ENCODE data around the gene LANCL2.
"Not testable (repeated sequence)": the region's sequence is repeated elsewhere in the genome, so short reads cannot be mapped to it uniquely, and the experiment has no call there.

Gene LANCL2

GRCh38 chr7:55361560-55361959 is 3.6 kb upstream of the LANCL2 start:
- no peak for DNase-seq (ENCODE audit: low spot score)

DNA sequence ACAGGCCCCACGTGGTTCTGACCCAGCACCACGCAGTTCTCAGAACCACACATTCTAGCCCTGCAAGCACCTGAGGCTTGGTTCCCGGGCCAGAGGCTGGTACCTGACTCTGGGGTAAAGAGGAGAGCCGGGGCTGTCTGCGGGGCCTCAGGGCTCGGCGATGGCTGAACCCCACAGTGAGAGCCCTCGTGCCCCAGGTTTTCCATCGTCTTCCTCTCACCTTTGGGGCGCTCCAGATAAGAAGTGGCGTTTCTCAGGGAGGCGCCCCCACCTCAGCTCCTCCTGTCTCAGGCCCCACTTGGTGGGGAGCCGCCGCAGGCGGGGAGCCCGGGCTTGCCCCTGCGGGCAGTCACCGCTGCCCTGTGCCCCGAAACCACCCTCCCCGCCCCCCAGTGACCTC is 2.2 kb upstream of the LANCL2 start:
- no peak for DNase-seq (ENCODE audit: low spot score)

- DNase-seq (ENCODE audit: low spot score), result no peak
Observed at GRCh38 chr7:55363386-55364170, 1.6 kb upstream of the LANCL2 start.

- DNase-seq (ENCODE audit: low spot score), result peak; percentile 94
Observed at GRCh38 chr7:55365675-55366460, 731 bp downstream of the LANCL2 start.

- DNase-seq (ENCODE audit: low spot score), result peak; percentile 41
Observed at GRCh38 chr7:55366461-55367070, 1.4 kb downstream of the LANCL2 start.

DNA sequence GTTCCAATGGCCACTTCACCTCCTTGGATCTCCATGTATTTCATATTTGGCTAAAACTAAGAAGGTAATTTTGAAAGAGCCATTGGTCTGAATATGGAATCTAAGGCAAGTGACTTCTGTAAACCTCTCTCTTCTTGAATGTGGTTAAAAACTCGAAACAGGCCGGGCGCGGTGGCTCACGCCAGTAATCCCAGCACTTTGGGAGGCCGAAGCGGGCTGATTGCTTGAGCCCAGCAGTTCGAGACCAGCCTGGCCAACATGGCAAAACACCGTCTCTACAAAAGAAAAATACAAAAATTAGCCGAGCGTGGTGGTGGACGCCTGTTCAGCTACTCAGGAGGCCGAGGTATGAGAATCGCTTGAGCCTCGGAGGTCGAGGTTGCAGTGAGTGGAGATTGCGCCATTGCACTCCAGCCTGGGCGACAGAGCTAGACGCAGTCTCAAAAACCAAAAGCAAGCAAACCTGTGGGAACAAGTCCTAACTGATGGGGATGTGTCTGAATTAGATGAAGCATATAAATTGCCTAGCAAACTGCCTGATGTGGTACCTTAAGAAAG is 2.2 kb downstream of the LANCL2 start:
- no peak for DNase-seq (ENCODE audit: low spot score)

GRCh38 chr7:55369427-55370400 is 4.6 kb downstream of the LANCL2 start:
- no peak for DNase-seq (ENCODE audit: low spot score)

DNA sequence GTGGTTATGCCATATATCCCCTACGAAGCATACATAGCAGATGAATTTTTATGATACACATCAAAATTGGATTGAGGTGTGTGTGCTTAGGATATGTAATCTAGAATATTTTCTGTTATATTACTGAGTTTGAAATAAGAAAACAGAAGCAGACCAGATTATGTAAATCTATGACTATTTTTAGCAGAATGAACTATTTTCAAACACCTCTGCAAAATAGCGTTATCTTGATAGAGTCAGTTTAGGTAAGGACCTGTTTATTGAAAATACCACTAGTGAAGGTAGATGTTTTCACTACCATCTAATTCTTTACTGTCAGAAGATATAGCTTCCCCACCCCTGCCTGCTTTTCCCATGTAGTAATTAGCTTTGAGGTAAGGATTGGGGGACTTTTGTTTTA is 9.1 kb downstream of the LANCL2 start:
- DNase-seq (ENCODE audit: low spot score), result no peak

- no peak for DNase-seq (ENCODE audit: low spot score)
Observed at GRCh38 chr7:55375237-55375636, 10.1 kb downstream of the LANCL2 start.

GRCh38 chr7:55377162-55377817 is 12.2 kb downstream of the LANCL2 start:
- DNase-seq (ENCODE audit: low spot score), result no peak

DNA sequence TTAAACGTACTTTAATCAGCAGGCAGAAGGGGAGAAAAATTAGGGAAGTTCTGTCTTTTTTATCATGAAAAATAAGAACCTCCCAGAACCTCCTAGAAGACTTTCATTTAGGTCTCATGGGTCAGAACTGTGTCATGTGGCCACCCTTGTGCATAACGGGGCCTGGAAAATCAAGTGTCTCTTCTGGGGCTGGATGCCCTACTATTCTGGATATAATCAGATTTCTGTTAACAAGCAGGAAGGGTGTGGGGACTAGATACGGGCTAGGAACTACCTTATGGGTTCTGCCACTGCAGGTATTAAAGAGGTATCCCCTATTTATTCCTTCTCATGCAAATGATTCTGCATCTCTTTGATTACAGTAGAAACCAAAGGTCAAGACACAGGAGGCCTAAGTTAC is 14.1 kb downstream of the LANCL2 start:
- DNase-seq (ENCODE audit: low spot score), result no peak

DNA sequence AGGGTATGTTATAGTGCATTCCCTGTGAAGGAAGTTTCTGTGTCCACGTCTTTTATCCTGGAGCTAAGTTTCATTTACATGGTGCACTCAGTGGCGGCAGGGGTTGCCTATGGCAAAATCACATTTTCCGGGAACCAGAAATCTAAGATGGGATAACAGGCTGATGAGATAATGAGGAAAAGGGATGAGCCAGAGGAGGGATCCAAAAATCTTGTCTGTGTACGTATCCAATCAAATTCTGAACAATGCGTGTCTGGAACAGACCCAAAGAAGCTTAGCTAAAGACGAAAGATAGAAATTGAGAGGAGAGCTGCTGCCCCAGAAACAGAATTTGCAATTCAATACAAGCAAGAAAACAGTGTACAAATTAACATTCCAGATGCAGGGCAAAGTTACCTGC is 16.1 kb downstream of the LANCL2 start:
- DNase-seq (ENCODE audit: low spot score), result no peak

DNA sequence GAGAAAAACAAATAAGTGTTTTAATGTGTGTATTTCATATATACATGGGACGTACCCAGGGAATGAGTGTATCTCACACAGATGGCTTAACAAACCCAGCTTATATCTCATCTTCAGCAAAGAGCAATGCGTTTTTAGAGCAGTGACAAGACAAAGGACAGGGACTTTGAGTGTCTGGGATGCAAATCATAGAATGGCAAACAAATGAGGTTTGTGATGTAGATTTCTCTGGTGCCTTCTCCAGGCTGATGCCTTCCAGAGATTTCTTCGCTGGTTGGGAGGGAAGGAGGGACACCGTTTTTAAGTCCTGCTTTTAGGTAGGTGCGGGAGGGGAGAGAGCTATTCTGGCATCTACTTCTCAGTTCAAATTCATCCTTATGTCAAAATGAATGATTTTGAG is 16.6 kb downstream of the LANCL2 start:
- no peak for DNase-seq (ENCODE audit: low spot score)

GRCh38 chr7:55382251-55382650 is 17.1 kb downstream of the LANCL2 start:
- no peak for DNase-seq (ENCODE audit: low spot score)

DNA sequence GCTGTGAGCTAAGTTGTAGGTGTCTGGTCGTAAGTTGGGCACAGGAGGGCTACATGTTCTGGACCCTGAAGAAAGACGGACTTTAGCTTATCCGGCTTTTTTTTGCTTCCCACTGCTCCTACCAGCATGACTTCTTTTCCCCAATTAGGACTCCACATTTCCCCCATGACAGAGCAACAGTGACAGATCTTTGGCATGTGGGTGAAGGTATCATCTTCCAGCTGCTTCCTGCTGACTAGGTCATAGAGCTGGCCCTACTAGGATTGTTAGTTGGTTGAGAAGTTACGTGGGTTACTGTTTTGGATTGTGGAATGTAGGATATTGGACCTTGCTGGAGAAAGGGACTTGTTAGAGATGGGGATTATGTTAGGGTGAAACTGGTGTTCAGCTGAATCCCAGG is 21.4 kb downstream of the LANCL2 start:
- no peak for DNase-seq (ENCODE audit: low spot score)

- no peak for DNase-seq (ENCODE audit: low spot score)
Observed at GRCh38 chr7:55387062-55387965, 22.2 kb downstream of the LANCL2 start.

DNA sequence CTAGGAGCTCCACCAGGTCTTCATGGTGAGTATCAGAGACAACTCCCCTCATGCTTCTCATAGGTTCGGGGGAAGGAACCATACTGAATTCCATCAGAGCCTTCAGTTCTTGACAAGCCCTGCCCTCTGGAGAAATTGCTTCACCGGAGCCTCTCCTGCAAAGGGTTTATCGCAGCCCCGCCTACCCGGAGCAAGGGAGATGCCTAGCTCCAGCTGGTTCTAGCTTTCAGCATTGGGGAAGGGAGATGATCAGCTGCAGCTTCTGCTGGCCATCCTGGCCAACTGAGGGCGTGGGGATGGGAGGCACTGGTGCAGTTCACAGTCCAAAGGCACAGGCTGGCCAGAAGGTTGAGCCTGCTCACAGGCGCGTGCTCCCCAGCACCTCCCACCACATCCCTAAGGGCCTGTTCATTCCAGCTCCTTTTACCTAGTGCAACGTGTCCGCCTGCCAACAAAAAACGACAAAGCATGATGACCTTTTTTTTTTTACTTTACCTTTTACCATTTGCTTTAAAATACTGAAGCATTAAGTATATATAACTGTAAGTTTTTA is 31.2 kb downstream of the LANCL2 start:
- DNase-seq (ENCODE audit: low spot score), result no peak

GRCh38 chr7:55397617-55398016 is 32.5 kb downstream of the LANCL2 start:
- DNase-seq (ENCODE audit: low spot score), result no peak

- DNase-seq (ENCODE audit: low spot score), result no peak
Observed at GRCh38 chr7:55400191-55400590, 35.1 kb downstream of the LANCL2 start.

GRCh38 chr7:55402506-55402905 is 37.4 kb downstream of the LANCL2 start:
- DNase-seq (ENCODE audit: low spot score), result not testable (repeated sequence)
